Gastrocnemius medialis (tissue), 4 donors: Measurements from ENCODE around the gene MIPEP. TPM values are rescaled to one million over a fixed set of nuclear protein-coding genes. Genes with fewer than 3 reads are reported as not detected.

Source experiments
- ATAC-seq, 2 donors: fragments of 150-250 bp; one replicate each; pipeline ENCODE4 v1.9.1; 2016
- DNase-seq, 2 donors: peaks; one replicate each; pipeline ENCODE4 v3.0.0-alpha.2; 2019
- H3K27ac ChIP-seq, 4 donors: fragments of 200-600 bp; sonication (generic); 1 replicate in 1 of 4; 2 replicates in 3 of 4; pipeline ENCODE4 v1.5.1; 2016 to 2018; ENCODE audit warnings: mild to moderate bottlenecking in 2 of 4, moderate library complexity in 1 of 4
- H3K27me3 ChIP-seq, 3 donors: fragments of 200-600 bp; sonication (generic) in 2 of 3; 1 replicate in 1 of 3; 2 replicates in 2 of 3; pipeline versions ENCODE4 v1.5.1 to v1.6.0; 2016 to 2019; ENCODE audit warnings: mild to moderate bottlenecking in 1 of 3, moderate library complexity in 1 of 3
- H3K36me3 ChIP-seq, 2 donors: fragments of 200-600 bp; sonication (generic) in 1 of 2; one replicate each; pipeline ENCODE4 v1.5.1; 2017 to 2018
- H3K4me1 ChIP-seq, 2 donors: fragments of 200-600 bp; sonication (generic) in 1 of 2; one replicate each; pipeline ENCODE4 v1.5.1; 2016 to 2017; ENCODE audit warnings: mild to moderate bottlenecking in 2 of 2
- H3K4me3 ChIP-seq, 4 donors: fragments of 200-600 bp; sonication (generic) in 3 of 4; 1 replicate in 1 of 4; 2 replicates in 3 of 4; pipeline ENCODE4 v1.5.1; 2016 to 2019; ENCODE audit warnings: mild to moderate bottlenecking in 2 of 4
- H3K9me3 ChIP-seq, 3 donors: fragments of 200-600 bp; sonication (generic) in 2 of 3; 1 replicate in 1 of 3; 2 replicates in 2 of 3; pipeline ENCODE4 v1.5.1; 2016 to 2019
- POLR2A ChIP-seq, 2 donors: fragments of 450-650 bp; IDR thresholded peaks; one replicate each; pipeline ENCODE4 v1.6.1; 2017; ENCODE audit warnings: antibody characterized with exemption in 2 of 2, mild to moderate bottlenecking in 2 of 2, moderate library complexity in 2 of 2
- in situ Hi-C, 4 donors: fragments of 200-750 bp; cut with MboI; loops; one replicate each; pipeline versions ENCODE4 v1.15.0 to v1.8.0; 2017; ENCODE audit warnings: low sequenced_read_pairs in 4 of 4
- intact Hi-C: fragments of 100-400 bp; cut with DNase I; formaldehyde crosslinking; loops from one replicate; pipeline ENCODE4 v1.15.1; 2023; ENCODE audit warnings: low total_unique reads
- total RNA-seq, 4 donors: library from RNA; depleted of rRNA; stranded (reverse); fragments of >200 nt; gene quantifications; one replicate each; pipeline versions ENCODE4 v1.1.0 to v1.2.3, GENCODE V29; 2016
- TF ChIP-seq, protein P1 (sequence below), 5 experiments: fragments of 450-650 bp in 3 of 5; fragments of 200-600 bp in 2 of 5; sonication (generic) in 2 of 5; IDR thresholded peaks in 4 of 5; conservative IDR thresholded peaks in 1 of 5; 1 replicate in 4 of 5; 2 replicates in 1 of 5; pipeline ENCODE4 v1.5.1; 2016 to 2019; ENCODE audit warnings: antibody characterized with exemption in 5 of 5, mild to moderate bottlenecking in 3 of 5, moderate library complexity in 3 of 5

The MIPEP gene
- total RNA-seq, 4 donors from 2014 or later = 9.2 to 23.1 (median 14.0) TPM

- intact Hi-C loops = no loop called here
- TF ChIP-seq, protein P1, sequence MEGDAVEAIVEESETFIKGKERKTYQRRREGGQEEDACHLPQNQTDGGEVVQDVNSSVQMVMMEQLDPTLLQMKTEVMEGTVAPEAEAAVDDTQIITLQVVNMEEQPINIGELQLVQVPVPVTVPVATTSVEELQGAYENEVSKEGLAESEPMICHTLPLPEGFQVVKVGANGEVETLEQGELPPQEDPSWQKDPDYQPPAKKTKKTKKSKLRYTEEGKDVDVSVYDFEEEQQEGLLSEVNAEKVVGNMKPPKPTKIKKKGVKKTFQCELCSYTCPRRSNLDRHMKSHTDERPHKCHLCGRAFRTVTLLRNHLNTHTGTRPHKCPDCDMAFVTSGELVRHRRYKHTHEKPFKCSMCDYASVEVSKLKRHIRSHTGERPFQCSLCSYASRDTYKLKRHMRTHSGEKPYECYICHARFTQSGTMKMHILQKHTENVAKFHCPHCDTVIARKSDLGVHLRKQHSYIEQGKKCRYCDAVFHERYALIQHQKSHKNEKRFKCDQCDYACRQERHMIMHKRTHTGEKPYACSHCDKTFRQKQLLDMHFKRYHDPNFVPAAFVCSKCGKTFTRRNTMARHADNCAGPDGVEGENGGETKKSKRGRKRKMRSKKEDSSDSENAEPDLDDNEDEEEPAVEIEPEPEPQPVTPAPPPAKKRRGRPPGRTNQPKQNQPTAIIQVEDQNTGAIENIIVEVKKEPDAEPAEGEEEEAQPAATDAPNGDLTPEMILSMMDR (IDR thresholded peaks at IDR 0.05 in 4 of 5, conservative IDR thresholded peaks at IDR 0.05 in 1 of 5) = no peak
- TF ChIP-seq POLR2A (IDR thresholded peaks at IDR 0.05) = no peak
- ATAC-seq = no peak
- H3K4me1 ChIP-seq = no peaks in the 10 kb centered on the region
- no peaks in the 10 kb centered on the region for H3K9me3 ChIP-seq
- H3K4me3 ChIP-seq = no peak overlapping the region
- H3K36me3 ChIP-seq = no peaks in the 10 kb centered on the region
- no peak overlapping the region for H3K27ac ChIP-seq
- no peak for DNase-seq
- H3K27me3 ChIP-seq = no peaks in the 10 kb centered on the region
- in situ Hi-C loops = no loop called here
Measured at GRCh38 chr13:23752111-23753001, 136.8 kb downstream of the MIPEP start.

DNA sequence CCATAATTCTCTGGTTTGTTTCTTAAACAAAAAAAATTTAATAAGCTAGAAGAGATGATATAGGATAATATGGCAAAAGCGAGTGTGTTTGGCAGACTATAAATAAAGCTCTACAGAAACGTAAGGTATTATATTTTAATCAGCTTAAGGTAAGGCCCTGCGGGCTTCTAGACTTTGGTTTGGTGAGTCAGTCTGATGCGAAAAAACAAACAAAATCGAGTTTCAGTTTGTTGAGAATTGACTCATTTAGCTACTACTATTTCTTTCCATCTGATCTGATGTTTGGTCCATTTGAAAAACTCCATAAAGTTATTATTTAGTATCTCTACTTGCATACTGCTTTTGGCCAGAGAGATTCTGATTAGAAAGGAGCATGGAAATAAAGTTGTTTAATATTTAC, 138.0 kb downstream of the MIPEP start:
- in situ Hi-C loops = no loop called here

DNA sequence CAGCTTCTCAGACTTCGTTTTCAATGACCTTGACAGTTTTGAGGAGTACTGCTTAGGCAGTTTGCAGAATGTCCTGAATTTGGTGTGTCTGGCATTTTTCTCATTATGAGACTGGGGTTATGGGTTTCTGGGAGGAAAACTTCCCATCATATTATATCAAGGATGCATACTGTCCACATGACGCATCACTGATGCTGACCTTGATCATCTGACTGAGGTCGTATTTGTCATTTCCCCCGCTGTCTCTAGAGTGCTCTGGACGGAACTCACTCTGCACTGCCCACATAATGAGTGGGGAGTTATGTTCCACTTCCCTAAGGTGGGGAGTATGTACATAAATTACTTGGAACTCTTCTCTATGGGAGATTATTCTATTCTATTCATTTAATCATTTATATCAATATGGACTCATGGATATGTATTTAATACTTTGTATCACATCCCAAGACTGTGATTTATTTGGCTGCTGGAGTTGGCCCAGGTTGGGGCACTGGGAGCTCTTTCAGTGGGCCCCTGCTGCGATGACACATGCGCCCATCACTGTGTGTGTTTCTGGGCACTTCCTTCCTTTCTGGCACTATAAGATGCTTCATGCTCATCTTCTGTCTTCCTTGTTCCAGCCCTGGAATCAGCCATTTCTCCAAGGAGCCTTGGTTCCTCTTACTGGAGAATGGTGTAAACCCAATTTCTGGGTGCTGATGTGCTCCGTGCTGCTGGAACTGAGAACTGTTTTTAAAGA, 138.6 kb downstream of the MIPEP start:
- H3K36me3 ChIP-seq = no peaks in the 10 kb centered on the region
- H3K4me1 ChIP-seq = no peaks in the 10 kb centered on the region
- H3K9me3 ChIP-seq = no peaks in the 10 kb centered on the region
- no peak overlapping the region for H3K4me3 ChIP-seq
- in situ Hi-C loops = no loop called here
- H3K27me3 ChIP-seq = no peaks in the 10 kb centered on the region
- no peak for DNase-seq
- H3K27ac ChIP-seq = no peak overlapping the region
- TF ChIP-seq, protein P1 (IDR thresholded peaks at IDR 0.05 in 4 of 5, conservative IDR thresholded peaks at IDR 0.05 in 1 of 5) = no peak
- TF ChIP-seq POLR2A (IDR thresholded peaks at IDR 0.05) = no peak
- ATAC-seq = no peak
- intact Hi-C loops = no loop called here

More for the DNA sequence above, 138.0 kb downstream of the MIPEP start:
- intact Hi-C loops = no loop called here
- DNase-seq (no peak), ATAC-seq (no peak)
- H3K9me3 ChIP-seq = no peaks in the 10 kb centered on the region
- no peaks in the 10 kb centered on the region for H3K36me3 ChIP-seq
- no peaks in the 10 kb centered on the region for H3K4me1 ChIP-seq
- H3K27ac ChIP-seq = no peak overlapping the region
- no peak overlapping the region for H3K4me3 ChIP-seq
- TF ChIP-seq, protein P1 (IDR thresholded peaks at IDR 0.05 in 4 of 5, conservative IDR thresholded peaks at IDR 0.05 in 1 of 5) = no peak
- no peak for TF ChIP-seq POLR2A (IDR thresholded peaks at IDR 0.05)
- no peaks in the 10 kb centered on the region for H3K27me3 ChIP-seq

- no peaks in the 10 kb centered on the region for H3K4me1 ChIP-seq
- no peak for ATAC-seq
- no peak for DNase-seq
- H3K9me3 ChIP-seq = no peaks in the 10 kb centered on the region
- H3K36me3 ChIP-seq = no peaks in the 10 kb centered on the region
- intact Hi-C loops (no loop called here), in situ Hi-C loops (no loop called here)
- H3K4me3 ChIP-seq = no peak overlapping the region
- H3K27ac ChIP-seq = no peak overlapping the region
- TF ChIP-seq POLR2A (IDR thresholded peaks at IDR 0.05) = no peak
- TF ChIP-seq, protein P1 (IDR thresholded peaks at IDR 0.05 in 4 of 5, conservative IDR thresholded peaks at IDR 0.05 in 1 of 5) = no peak
- H3K27me3 ChIP-seq = no peaks in the 10 kb centered on the region
Measured at GRCh38 chr13:23749288-23749873, 139.8 kb downstream of the MIPEP start.
